Adipocyte (in vitro differentiated cells): ENCODE measurements around the gene DRGX.

Experiments
- DNase-seq: peaks from one replicate; pipeline ENCODE4 v3.0.0-alpha.2; 2015; ENCODE audit warnings: low read depth
- H3K27me3 ChIP-seq: replicated peaks from 2 replicates; pipeline ENCODE4 v1.7.0; 2013; ENCODE audit warnings: mild to moderate bottlenecking, low read length, moderate library complexity; ENCODE audit not compliant: control insufficient read depth, insufficient read depth
- H3K36me3 ChIP-seq: 2 replicates; pipeline ENCODE4 v1.7.0; 2013; ENCODE audit warnings: low read length, mild to moderate bottlenecking, moderate library complexity; ENCODE audit not compliant: control insufficient read depth, insufficient read depth, severe bottlenecking
- H3K4me1 ChIP-seq: 2 replicates; pipeline ENCODE4 v1.7.0; 2013; ENCODE audit warnings: mild to moderate bottlenecking, low read length, moderate library complexity; ENCODE audit not compliant: control insufficient read depth, insufficient read depth
- H3K4me3 ChIP-seq: 2 replicates; pipeline ENCODE4 v1.7.0; 2013; ENCODE audit warnings: mild to moderate bottlenecking, low read length, moderate library complexity
- H3K9ac ChIP-seq: 2 replicates; pipeline ENCODE4 v1.7.0; 2013; ENCODE audit warnings: mild to moderate bottlenecking, low read length, moderate library complexity
- H3K9me3 ChIP-seq: 2 replicates; pipeline ENCODE4 v1.7.0; 2013; ENCODE audit warnings: mild to moderate bottlenecking, low read length, moderate library complexity; ENCODE audit not compliant: control insufficient read depth

The DRGX gene

DNA sequence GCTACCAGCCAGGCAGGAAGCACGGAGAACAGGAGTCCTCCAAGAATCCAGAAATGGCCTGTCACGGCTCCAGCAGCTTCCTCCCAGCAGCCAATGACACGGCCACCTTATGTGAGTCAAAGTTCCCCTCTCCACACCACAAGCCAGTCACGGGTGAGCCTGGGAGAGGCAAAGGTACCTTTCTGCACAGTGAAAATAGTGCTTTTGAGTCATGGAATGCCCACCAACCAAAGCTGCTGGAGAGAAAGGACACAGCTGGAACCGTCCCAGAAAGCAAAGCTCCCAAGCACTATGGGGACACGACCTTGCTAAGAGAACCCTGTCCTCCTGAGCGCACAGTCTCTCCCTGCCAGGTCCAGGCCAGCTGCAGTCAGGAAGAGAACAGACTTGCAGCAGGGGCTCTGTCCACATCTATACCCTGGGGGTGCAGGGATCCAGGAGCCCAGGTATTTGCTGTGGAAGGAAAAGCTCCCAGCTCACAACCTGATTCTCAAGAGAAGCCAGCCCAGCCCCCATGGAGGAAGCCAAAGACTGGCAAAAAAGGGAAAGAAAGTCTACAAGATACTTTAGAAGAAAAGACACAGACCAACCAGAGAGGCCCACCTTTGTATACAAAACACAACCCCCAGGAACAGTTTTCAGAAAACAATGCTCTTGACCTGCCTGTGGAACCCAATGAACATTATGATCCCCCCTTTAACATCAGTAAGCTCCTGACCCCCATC is 72.6 kb downstream of the DRGX start:
- H3K4me3 ChIP-seq: no peak overlapping the region
- H3K9ac ChIP-seq: no peak overlapping the region
- H3K27me3 ChIP-seq: peaks cover 55% of the 10 kb centered on the region
- H3K36me3 ChIP-seq: no peaks in the 10 kb centered on the region
- DNase-seq: no peak
- no peaks in the 10 kb centered on the region for H3K9me3 ChIP-seq
- H3K4me1 ChIP-seq: no peaks in the 10 kb centered on the region

DNA sequence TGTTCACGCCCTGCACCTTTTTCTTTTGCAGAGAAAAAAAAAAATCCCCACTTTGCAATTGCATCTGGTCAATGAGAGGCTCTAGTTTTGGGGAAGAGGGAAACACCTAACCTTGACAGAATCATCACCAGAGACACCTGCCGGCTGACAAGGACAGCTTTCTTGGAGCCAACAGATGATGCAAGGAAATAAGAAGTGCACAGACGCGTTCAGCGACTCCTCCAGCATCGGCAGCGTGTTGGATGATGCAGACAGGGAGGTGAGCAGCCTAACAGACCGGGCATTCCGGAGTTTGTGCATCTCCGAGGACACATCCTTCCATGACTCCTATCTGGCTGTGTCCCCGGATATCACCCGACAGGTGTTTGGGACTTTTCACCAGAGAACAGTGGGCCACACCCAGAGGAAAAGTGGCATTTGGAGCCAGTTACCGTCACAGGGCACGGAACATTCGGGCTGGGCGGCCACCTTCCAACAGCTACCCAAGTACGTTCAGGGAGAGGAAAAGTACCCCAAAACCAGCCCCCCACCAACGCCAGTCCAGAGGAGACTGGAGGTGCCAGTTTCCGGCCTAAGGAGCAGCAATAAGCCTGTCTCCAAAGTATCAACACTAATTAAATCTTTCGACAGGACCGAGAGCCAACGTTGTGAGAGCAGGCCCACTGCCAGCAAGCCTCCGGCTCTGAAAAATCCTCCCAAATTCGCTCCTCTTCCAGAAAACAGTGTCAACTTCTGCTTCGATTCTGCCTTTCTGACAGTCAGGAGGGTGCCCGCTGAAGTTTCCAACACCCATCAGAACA is 73.3 kb downstream of the DRGX start:
- H3K9ac ChIP-seq: no peak overlapping the region
- H3K4me1 ChIP-seq: no peaks in the 10 kb centered on the region
- H3K9me3 ChIP-seq: no peaks in the 10 kb centered on the region
- no peak overlapping the region for H3K4me3 ChIP-seq
- peaks cover 52% of the 10 kb centered on the region for H3K27me3 ChIP-seq
- H3K36me3 ChIP-seq: no peaks in the 10 kb centered on the region
- no peak for DNase-seq

DNA sequence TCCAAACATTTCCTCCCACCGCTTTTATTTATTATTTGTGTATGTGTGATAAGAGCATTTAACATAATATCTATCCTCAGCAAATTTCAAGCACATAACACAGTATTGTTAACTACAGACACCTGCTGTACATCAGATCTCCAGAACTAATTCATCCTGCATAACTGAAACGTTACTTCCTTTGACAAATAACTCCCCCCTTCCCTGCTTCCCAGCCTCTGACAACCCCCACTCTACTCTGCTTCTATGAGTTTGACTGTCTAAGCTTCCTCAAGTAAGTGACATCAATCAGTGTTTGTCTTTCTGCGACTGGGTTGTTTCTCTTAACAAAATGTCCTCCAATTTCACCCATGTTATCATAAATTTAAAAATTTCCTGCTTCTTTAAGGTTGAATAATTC is 74.9 kb downstream of the DRGX start:
- no peak for DNase-seq
- Histone ChIP-seq H3K36me3 (no peaks in the 10 kb centered on the region), H3K4me1 (no peaks in the 10 kb centered on the region), H3K9ac (no peak overlapping the region), H3K9me3 (no peaks in the 10 kb centered on the region), H3K4me3 (no peak overlapping the region), H3K27me3 (peaks cover 63% of the 10 kb centered on the region)

DNA sequence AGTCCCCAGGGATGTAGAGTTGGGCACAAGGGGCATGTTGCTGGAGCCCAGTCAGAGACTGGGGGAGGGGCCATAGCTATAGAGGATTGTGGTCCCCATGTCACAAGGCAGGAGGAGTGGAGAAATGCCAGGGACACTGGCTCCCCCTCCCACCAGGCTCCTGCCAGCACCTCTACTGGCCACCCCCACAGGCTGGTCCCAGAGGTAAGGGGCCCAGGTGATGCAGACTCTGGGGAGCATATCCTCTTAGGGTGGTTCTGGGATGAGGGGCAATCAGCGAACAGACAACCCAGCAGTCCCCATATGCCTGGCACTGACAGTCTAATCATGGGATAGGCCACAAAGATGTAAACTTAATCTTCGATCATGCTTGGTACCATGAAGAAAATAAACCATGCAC is 75.7 kb downstream of the DRGX start:
- Histone ChIP-seq H3K4me3 (no peak overlapping the region), H3K4me1 (no peaks in the 10 kb centered on the region), H3K36me3 (no peaks in the 10 kb centered on the region), H3K27me3 (peaks cover 61% of the 10 kb centered on the region), H3K9ac (no peak overlapping the region), H3K9me3 (no peaks in the 10 kb centered on the region)
- DNase-seq: no peak

DNA sequence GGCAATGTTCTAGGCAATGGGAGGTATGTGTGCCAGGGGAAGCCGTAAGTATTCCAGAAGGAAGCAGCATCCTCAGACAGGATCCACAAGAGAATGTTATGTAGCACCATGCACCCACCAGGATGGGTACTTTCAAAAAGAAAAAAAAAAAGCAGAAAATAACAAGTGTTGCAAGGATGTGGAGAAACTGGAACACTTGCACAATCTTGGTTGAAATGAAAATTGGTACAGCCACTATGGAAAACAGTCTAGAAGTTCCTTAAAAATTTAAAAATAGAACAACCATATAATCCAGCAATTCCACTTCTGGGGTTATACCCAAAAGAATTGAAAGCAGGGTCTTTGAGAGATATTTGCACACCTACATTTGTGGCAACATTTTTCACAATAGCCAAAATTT is 76.7 kb downstream of the DRGX start:
- DNase-seq: no peak
- Histone ChIP-seq H3K36me3 (no peaks in the 10 kb centered on the region), H3K9ac (no peak overlapping the region), H3K9me3 (no peaks in the 10 kb centered on the region), H3K27me3 (peaks cover 52% of the 10 kb centered on the region), H3K4me1 (no peaks in the 10 kb centered on the region), H3K4me3 (no peak overlapping the region)

DNA sequence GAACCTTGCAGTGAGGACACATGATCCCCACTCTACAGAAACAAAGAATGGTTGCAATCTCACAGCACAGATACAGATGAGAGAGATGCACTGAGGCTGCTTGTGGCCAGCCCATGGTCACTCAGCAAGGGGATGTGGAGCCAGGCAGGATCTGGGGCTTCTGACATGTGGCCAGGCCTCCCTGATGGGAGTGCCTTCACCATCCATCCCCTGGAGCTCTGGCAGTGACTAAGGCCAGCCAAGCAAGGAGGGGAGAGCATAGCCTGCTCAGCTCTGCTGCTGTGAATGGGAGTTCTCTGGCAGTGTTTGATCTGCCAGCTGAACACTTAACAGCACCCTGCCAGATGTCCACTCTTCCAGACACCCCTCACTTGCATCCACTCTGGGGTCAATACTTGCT is 77.1 kb downstream of the DRGX start:
- Histone ChIP-seq H3K27me3 (peaks cover 47% of the 10 kb centered on the region), H3K36me3 (no peaks in the 10 kb centered on the region), H3K9ac (no peak overlapping the region), H3K4me1 (no peaks in the 10 kb centered on the region), H3K9me3 (no peaks in the 10 kb centered on the region), H3K4me3 (no peak overlapping the region)
- DNase-seq: no peak

DNA sequence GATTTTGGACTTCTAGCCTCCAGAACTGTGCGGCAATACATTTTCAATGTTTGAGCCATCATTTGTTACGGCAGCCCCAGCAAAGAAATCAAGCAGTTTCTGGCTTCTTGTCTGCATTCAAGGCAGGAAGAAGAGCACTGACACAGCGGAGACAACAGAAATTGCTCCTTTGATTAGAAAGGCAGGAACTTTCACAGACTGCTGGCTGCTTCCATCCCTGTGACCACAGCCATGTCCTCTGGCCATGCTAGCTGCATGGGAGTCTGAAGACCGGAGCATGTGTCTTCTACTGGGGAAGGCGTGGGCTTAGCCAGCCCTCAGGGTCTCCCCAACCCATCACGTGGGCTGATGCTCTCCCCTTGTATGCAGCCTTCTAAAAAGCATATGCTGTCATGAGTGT is 77.9 kb downstream of the DRGX start:
- Histone ChIP-seq H3K36me3 (no peaks in the 10 kb centered on the region), H3K4me3 (no peak overlapping the region), H3K9me3 (no peaks in the 10 kb centered on the region), H3K4me1 (no peaks in the 10 kb centered on the region), H3K9ac (no peak overlapping the region), H3K27me3 (peaks cover 50% of the 10 kb centered on the region)
- no peak for DNase-seq

DNA sequence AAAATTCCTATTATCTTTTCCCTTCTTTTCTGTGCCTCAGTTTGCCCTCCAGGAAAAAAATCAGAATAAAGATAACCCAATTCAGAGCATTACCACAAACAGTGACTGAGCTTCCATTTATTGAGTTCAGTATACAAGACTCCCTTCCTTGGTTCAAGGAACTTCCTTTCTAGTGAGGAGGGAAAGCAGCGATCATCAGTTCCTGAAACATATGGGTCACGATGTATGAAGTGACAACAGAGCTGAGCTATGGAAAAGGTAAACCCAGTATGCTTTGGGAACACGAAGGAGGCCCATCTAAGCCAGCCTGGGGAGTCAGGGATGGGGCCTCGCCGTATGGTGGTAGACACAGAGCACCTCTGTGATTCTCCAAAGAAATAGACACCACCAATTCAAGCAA is 81.1 kb downstream of the DRGX start:
- DNase-seq: no peak
- Histone ChIP-seq H3K4me1 (no peaks in the 10 kb centered on the region), H3K4me3 (no peak overlapping the region), H3K9ac (no peak overlapping the region), H3K27me3 (peaks cover 35% of the 10 kb centered on the region), H3K36me3 (no peaks in the 10 kb centered on the region), H3K9me3 (no peaks in the 10 kb centered on the region)
